SK-N-SH (cell line): ENCODE data around the gene DACT2. TPM values are rescaled to one million over a fixed set of nuclear protein-coding genes. Genes with fewer than 3 reads are reported as not detected.

Experiments used
- CTCF ChIA-PET: fragments of 300-600, 350-600 bp; formaldehyde crosslinking; extraction: SDS; loops from one replicate; lab custom pipeline; 2021; lab: Yijun Ruan, JAX
- POLR2A ChIA-PET: fragments of 350-600 bp; sonication (Branson Sonifier 250); formaldehyde crosslinking; extraction: SDS; loops from one replicate; lab custom pipeline; 2020; ENCODE audit warnings: antibody characterized with exemption, inconsistent platforms; lab: Yijun Ruan, JAX
- DNase-seq: peaks from one replicate; pipeline ENCODE4 v3.0.0; 2012
- H2AFZ ChIP-seq: fragments of 200-600 bp; sonication (generic); 2 replicates; pipeline ENCODE4 v1.8.1; 2016; ENCODE audit warnings: antibody characterized with exemption, mild to moderate bottlenecking, low read depth
- H3F3A ChIP-seq: fragments of 200-600 bp; sonication (generic); replicated peaks from 2 replicates; pipeline ENCODE3; 2016; ENCODE audit warnings: antibody characterized with exemption, mild to moderate bottlenecking; ENCODE audit not compliant: insufficient read depth
- H3K27ac ChIP-seq, 2 experiments: fragments of 200-500 bp in 1 of 2; fragments of 200-600 bp in 1 of 2; sonication (Bioruptor generic) in 1 of 2; sonication (generic), shearing (Covaris generic) in 1 of 2; 2 replicates each; pipeline versions ENCODE4 v1.5.1 to v1.6.1; 2014 to 2016; ENCODE audit warnings: low read depth in 2 of 2, inconsistent platforms in 1 of 2, low read length in 1 of 2, mild to moderate bottlenecking in 1 of 2, mixed read lengths in 1 of 2
- H3K27me3 ChIP-seq: fragments of 200-600 bp; sonication (generic), shearing (Covaris generic); 2 replicates; pipeline ENCODE4 v1.6.1; 2016; ENCODE audit warnings: mixed run types; ENCODE audit not compliant: insufficient read depth
- H3K36me3 ChIP-seq, 2 experiments: fragments of 200-500 bp in 1 of 2; fragments of 200-600 bp in 1 of 2; sonication (Bioruptor generic) in 1 of 2; sonication (generic) in 1 of 2; replicated peaks in 1 of 2; 2 replicates each; pipeline versions ENCODE3 to v1.5.1; 2014 to 2016; ENCODE audit warnings: low read length in 1 of 2, mild to moderate bottlenecking in 1 of 2; ENCODE audit not compliant: insufficient read depth in 2 of 2, control insufficient read depth in 1 of 2
- H3K4me1 ChIP-seq, 2 experiments: fragments of 200-500 bp in 1 of 2; fragments of 200-600 bp in 1 of 2; sonication (Bioruptor generic) in 1 of 2; sonication (generic), shearing (Covaris generic) in 1 of 2; 2 replicates each; pipeline versions ENCODE4 v1.5.1 to v1.6.1; 2014 to 2016; ENCODE audit warnings: low read depth in 1 of 2, low read length in 1 of 2, mixed run types in 1 of 2; ENCODE audit not compliant: insufficient read depth in 2 of 2, control insufficient read depth in 1 of 2
- H3K4me2 ChIP-seq: fragments of 200-600 bp; sonication (generic), shearing (Covaris generic); 2 replicates; pipeline ENCODE4 v1.6.1; 2017; ENCODE audit warnings: mixed run types
- H3K4me3 ChIP-seq, 2 experiments: fragments of 200-500 bp in 1 of 2; fragments of 200-600 bp in 1 of 2; sonication (Bioruptor generic) in 1 of 2; sonication (generic), shearing (Covaris generic) in 1 of 2; 2 replicates each; pipeline versions ENCODE4 v1.5.1 to v1.8.1; 2014 to 2016; ENCODE audit warnings: low read depth in 2 of 2, inconsistent platforms in 1 of 2, low read length in 1 of 2, mild to moderate bottlenecking in 1 of 2, mixed read lengths in 1 of 2, moderate library complexity in 1 of 2
- H3K79me2 ChIP-seq: fragments of 200-600 bp; sonication (generic); 2 replicates; pipeline ENCODE4 v1.8.1; 2017; ENCODE audit warnings: mild to moderate bottlenecking; ENCODE audit not compliant: insufficient read depth
- H3K9ac ChIP-seq: fragments of 200-600 bp; sonication (generic); 2 replicates; pipeline ENCODE4 v1.6.1; 2017; ENCODE audit warnings: mixed run types
- H3K9me2 ChIP-seq: fragments of 200-600 bp; sonication (generic); 2 replicates; pipeline ENCODE4 v1.6.1; 2017; ENCODE audit warnings: mixed run types
- H3K9me3 ChIP-seq: fragments of 200-600 bp; sonication (generic); 2 replicates; pipeline ENCODE4 v1.6.1; 2017; ENCODE audit warnings: mixed run types, mild to moderate bottlenecking, moderate library complexity
- H4K20me1 ChIP-seq: fragments of 200-600 bp; sonication (generic); 2 replicates; pipeline ENCODE4 v1.6.1; 2017; ENCODE audit warnings: mild to moderate bottlenecking, mixed run types; ENCODE audit not compliant: insufficient read depth
- ELF1 ChIP-seq: IDR thresholded peaks from 2 replicates; pipeline ENCODE4 v1.4.0; 2012
- EP300 ChIP-seq, 2 experiments: IDR thresholded peaks; 2 replicates each; pipeline versions ENCODE4 v1.4.0 to v1.6.1; 2012; ENCODE audit warnings: borderline replicate concordance in 1 of 2, low read depth in 1 of 2, low read length in 1 of 2
- EZH2phosphoT487 ChIP-seq: fragments of 200-600 bp; sonication (generic); IDR thresholded peaks from 2 replicates; pipeline ENCODE4 v1.6.1; 2017; ENCODE audit warnings: low read depth, mixed run types, mild to moderate bottlenecking, antibody characterized with exemption, moderate library complexity, borderline replicate concordance
- FOXM1 ChIP-seq: IDR thresholded peaks from 2 replicates; pipeline ENCODE4 v1.4.0; 2012; ENCODE audit warnings: low read depth, mild to moderate bottlenecking
- GATA2 ChIP-seq: sonication (generic); formaldehyde crosslinking; IDR thresholded peaks from 2 replicates; pipeline ENCODE4 v1.5.0; 2020; ENCODE audit warnings: mild to moderate bottlenecking, missing genetic modification reagents
- NFIC ChIP-seq: IDR thresholded peaks from 2 replicates; pipeline ENCODE4 v1.4.0; 2012; ENCODE audit warnings: borderline replicate concordance
- POLR2AphosphoS5 ChIP-seq: IDR thresholded peaks from 2 replicates; pipeline ENCODE4 v1.6.1; 2012; ENCODE audit warnings: low read depth, low read length
- RFX5 ChIP-seq: IDR thresholded peaks from 2 replicates; pipeline ENCODE4 v1.6.1; 2012; ENCODE audit warnings: mild to moderate bottlenecking, improper control_type of control experiment, low read length
- RXRA ChIP-seq: IDR thresholded peaks from 2 replicates; pipeline ENCODE4 v1.4.0; 2012; ENCODE audit warnings: low read depth, mild to moderate bottlenecking, borderline replicate concordance
- SMC3 ChIP-seq: IDR thresholded peaks from 2 replicates; pipeline ENCODE4 v1.6.1; 2012; ENCODE audit warnings: low read depth, low read length, improper control_type of control experiment
- TAF1 ChIP-seq: IDR thresholded peaks from 2 replicates; pipeline ENCODE4 v1.6.1; 2012; ENCODE audit warnings: low read depth, mild to moderate bottlenecking, low read length, moderate library complexity, borderline replicate concordance
- TEAD4 ChIP-seq: IDR thresholded peaks from 2 replicates; pipeline ENCODE4 v1.4.0; 2012; ENCODE audit warnings: mild to moderate bottlenecking, borderline replicate concordance; ENCODE audit not compliant: insufficient read depth
- YY1 ChIP-seq: IDR thresholded peaks from 2 replicates; pipeline ENCODE4 v1.4.0; 2012; ENCODE audit warnings: low read depth, mild to moderate bottlenecking
- WGBS: methylation state at CpG from one replicate; pipeline ENCODE4 v1.1.6; 2017; ENCODE audit warnings: low lambda C conversion rate; 5-methylcytosine and 5-hydroxymethylcytosine counted together
- polyA plus RNA-seq, 3 experiments: library from polyadenylated mRNA; depleted of rRNA; stranded (reverse); fragments of >200 nt; gene quantifications; 2 replicates each; pipeline ENCODE4 v1.2.3, GENCODE V29; 2012
- TF ChIP-seq, protein P1 (sequence below): IDR thresholded peaks from 2 replicates; pipeline ENCODE4 v1.4.0; 2012; ENCODE audit warnings: low read depth
- TF ChIP-seq, protein P2 (sequence below): IDR thresholded peaks from 2 replicates; pipeline ENCODE4 v1.6.1; 2012; ENCODE audit warnings: mild to moderate bottlenecking, low read depth, low read length, moderate library complexity

Gene DACT2
- polyA plus RNA-seq, 1 of the 3 experiments (the other 2 are of a cell fraction), result not detected

DNA sequence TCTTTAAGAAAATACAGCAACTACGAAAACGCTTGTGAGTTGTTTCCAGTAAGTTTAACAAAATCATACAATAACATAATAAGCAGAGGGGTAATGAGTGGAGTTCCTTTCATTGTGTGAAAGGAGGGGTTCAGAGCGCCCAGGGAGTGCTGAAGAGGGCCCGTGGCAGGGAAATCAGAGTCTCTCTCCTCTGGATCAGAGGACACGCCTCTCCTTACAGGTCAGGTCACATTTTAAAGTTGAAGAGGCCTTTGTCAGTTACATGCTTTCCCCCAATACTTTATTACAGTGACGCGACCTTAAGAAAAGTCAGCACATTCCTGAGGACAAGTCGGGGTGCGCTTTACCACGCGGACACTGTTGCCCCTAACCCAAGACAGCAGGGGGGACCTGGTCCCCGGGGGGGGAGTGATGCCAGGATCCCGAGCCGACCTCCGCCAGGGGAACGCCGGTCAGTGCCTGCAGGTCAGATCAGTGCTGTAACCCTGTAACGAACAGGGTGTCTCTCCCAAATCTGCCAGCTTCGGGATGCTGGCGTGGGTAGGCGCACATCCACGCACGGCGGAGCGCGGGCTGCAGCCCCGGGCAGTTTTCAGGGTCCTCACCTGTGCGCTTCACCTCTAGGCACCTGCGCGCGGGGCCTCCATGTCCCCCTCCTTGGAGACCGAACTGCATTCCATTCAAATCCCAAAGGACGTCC lies 848 bp downstream of the DACT2 start (continued):
- TF ChIP-seq, protein P1, sequence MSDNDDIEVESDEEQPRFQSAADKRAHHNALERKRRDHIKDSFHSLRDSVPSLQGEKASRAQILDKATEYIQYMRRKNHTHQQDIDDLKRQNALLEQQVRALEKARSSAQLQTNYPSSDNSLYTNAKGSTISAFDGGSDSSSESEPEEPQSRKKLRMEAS, result no peak

DNA sequence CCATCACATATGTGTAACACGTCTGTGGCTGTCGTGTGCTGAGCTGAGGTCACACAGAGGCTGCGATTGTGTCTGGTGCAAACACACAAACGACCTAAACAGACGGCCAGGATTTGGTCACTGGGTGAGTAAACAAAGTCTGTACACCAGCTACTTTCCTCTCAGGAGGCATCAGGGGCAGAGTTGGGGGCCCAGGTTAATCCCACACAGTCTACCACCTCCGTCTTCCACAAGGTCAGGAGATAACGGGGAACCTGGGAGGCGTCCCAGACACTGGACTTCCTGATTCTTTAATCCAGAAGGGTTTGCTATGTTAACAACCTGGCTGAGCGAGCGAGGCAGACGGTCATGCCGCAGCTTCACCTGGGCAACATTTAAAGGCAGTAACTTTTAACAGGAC lies 1.5 kb downstream of the DACT2 start:
- CTCF ChIA-PET, result no interaction called here
- 71% methylated on average over 9 of the region's 12 CpGs for WGBS
- H4K20me1 ChIP-seq, result no peaks in the 10 kb centered on the region

DNA sequence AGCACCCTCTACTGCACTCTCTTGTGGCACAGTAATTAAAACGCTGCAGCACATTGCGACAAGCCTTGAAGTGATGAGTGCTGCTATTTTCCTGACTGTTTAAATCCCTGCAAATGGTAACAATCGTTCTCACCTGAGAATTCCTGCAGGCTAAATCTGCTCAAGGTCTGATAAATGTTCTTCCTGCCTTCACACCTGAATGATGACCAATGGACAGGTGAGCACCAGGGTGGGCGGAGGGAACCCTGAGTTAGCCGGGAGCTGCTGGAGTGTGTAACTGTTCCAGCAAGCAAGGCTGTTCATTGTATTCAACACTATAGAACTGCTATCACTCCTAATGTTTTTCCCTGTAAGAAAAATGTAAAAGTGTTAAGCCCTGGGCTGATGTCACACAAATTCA lies 4.0 kb downstream of the DACT2 start:
- Histone ChIP-seq H3K4me3 (no peak overlapping the region), H3K36me3 (no peaks in the 10 kb centered on the region), H3K4me2 (no peak overlapping the region), H3K9me2 (no peaks in the 10 kb centered on the region), H3K4me1 (peaks cover 0 to 9% of the 10 kb centered on the region in 2 experiments; a peak in 1 of 4 replicates), H2AFZ (no peak overlapping the region), H3K27ac (no peak overlapping the region), H3K9ac (no peak overlapping the region), H3K79me2 (no peaks in the 10 kb centered on the region), H3K9me3 (no peaks in the 10 kb centered on the region), H3K27me3 (no peaks in the 10 kb centered on the region), H3F3A (no peaks in the 10 kb centered on the region), H4K20me1 (no peaks in the 10 kb centered on the region)
- no peak for DNase-seq
- ChIA-PET POLR2A (no interaction called here), CTCF (no interaction called here)
- no peak for TF ChIP-seq NFIC
- no peak for TF ChIP-seq YY1
- no peak for TF ChIP-seq TEAD4
- TF ChIP-seq ELF1, result no peak
- no peak for TF ChIP-seq GATA2 (CRISPR knock-in tag)
- no peak for TF ChIP-seq RFX5
- no peak for TF ChIP-seq FOXM1
- no peak for TF ChIP-seq EP300 (IDR thresholded peaks at IDR 0.05; ENCODE audit: borderline replicate concordance in 1 of 2, low read depth in 1 of 2, low read length in 1 of 2)
- TF ChIP-seq EZH2phosphoT487, result no peak
- no peak for TF ChIP-seq SMC3
- no peak for TF ChIP-seq POLR2AphosphoS5
- 53% methylated on average over 5 of the region's 5 CpGs for WGBS

More for the DNA sequence above, 1.5 kb downstream of the DACT2 start:
- Histone ChIP-seq H3K4me3 (no peak overlapping the region), H3F3A (no peaks in the 10 kb centered on the region), H3K27ac (no peak overlapping the region), H3K79me2 (no peaks in the 10 kb centered on the region), H3K9me2 (no peaks in the 10 kb centered on the region), H3K4me1 (peaks cover 0 to 9% of the 10 kb centered on the region in 2 experiments; a peak in 1 of 4 replicates), H3K9ac (no peak overlapping the region), H3K4me2 (no peak overlapping the region), H3K36me3 (no peaks in the 10 kb centered on the region), H3K27me3 (no peaks in the 10 kb centered on the region), H2AFZ (no peak overlapping the region), H3K9me3 (no peaks in the 10 kb centered on the region)
- TF ChIP-seq, protein P2, sequence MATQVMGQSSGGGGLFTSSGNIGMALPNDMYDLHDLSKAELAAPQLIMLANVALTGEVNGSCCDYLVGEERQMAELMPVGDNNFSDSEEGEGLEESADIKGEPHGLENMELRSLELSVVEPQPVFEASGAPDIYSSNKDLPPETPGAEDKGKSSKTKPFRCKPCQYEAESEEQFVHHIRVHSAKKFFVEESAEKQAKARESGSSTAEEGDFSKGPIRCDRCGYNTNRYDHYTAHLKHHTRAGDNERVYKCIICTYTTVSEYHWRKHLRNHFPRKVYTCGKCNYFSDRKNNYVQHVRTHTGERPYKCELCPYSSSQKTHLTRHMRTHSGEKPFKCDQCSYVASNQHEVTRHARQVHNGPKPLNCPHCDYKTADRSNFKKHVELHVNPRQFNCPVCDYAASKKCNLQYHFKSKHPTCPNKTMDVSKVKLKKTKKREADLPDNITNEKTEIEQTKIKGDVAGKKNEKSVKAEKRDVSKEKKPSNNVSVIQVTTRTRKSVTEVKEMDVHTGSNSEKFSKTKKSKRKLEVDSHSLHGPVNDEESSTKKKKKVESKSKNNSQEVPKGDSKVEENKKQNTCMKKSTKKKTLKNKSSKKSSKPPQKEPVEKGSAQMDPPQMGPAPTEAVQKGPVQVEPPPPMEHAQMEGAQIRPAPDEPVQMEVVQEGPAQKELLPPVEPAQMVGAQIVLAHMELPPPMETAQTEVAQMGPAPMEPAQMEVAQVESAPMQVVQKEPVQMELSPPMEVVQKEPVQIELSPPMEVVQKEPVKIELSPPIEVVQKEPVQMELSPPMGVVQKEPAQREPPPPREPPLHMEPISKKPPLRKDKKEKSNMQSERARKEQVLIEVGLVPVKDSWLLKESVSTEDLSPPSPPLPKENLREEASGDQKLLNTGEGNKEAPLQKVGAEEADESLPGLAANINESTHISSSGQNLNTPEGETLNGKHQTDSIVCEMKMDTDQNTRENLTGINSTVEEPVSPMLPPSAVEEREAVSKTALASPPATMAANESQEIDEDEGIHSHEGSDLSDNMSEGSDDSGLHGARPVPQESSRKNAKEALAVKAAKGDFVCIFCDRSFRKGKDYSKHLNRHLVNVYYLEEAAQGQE, result no peak
- TF ChIP-seq TEAD4 (no peak), FOXM1 (no peak), TAF1 (no peak), RXRA (no peak), POLR2AphosphoS5 (no peak), SMC3 (no peak)
- TF ChIP-seq, protein P1, result no peak
- DNase-seq, result no peak
- POLR2A ChIA-PET, result no interaction called here
